Suprapubic skin (tissue), 4 donors: Measurements from ENCODE around the gene CADPS. TPM values are rescaled to one million over a fixed set of nuclear protein-coding genes. Genes with fewer than 3 reads are reported as not detected.

Experiments
- DNase-seq, 2 donors: peaks; one replicate each; pipeline ENCODE4 v3.0.0-alpha.2; 2019; ENCODE audit warnings: low spot score in 2 of 2
- H3K27ac ChIP-seq: fragments of 200-600 bp; sonication (generic); one replicate; pipeline ENCODE4 v1.5.1; 2019
- H3K27me3 ChIP-seq: fragments of 200-600 bp; sonication (generic); one replicate; pipeline ENCODE4 v1.5.1; 2019
- H3K36me3 ChIP-seq: fragments of 200-600 bp; sonication (generic); one replicate; pipeline ENCODE4 v1.5.1; 2019
- H3K4me1 ChIP-seq: fragments of 200-600 bp; sonication (generic); one replicate; pipeline ENCODE4 v1.5.1; 2019
- H3K4me3 ChIP-seq: fragments of 200-600 bp; sonication (generic); one replicate; pipeline ENCODE4 v1.5.1; 2019; ENCODE audit warnings: mild to moderate bottlenecking
- H3K9me3 ChIP-seq: fragments of 200-600 bp; sonication (generic); one replicate; pipeline ENCODE4 v1.5.1; 2019
- EP300 ChIP-seq: sonication (generic); formaldehyde crosslinking; IDR thresholded peaks from one replicate; pipeline ENCODE4 v1.6.1; 2017; ENCODE audit warnings: antibody characterized with exemption
- POLR2A ChIP-seq, 2 donors: fragments of 450-650 bp; IDR thresholded peaks; one replicate each; pipeline ENCODE4 v1.6.1; 2017; ENCODE audit warnings: antibody characterized with exemption in 2 of 2, mild to moderate bottlenecking in 2 of 2, moderate library complexity in 2 of 2
- POLR2AphosphoS5 ChIP-seq, 3 donors: sonication (generic); formaldehyde crosslinking; IDR thresholded peaks; one replicate each; pipeline ENCODE4 v1.6.1; 2017; ENCODE audit warnings: antibody characterized with exemption in 3 of 3
- WGBS: methylation state at CpG from one replicate; pipeline ENCODE4 v1.1.5; 2018; 5-methylcytosine and 5-hydroxymethylcytosine counted together
- total RNA-seq, 4 donors: library from RNA; depleted of rRNA; stranded (reverse); fragments of >200 nt; gene quantifications; one replicate each; pipeline ENCODE4 v1.1.0, GENCODE V29; 2016
- TF ChIP-seq, protein P1 (sequence below), 2 donors: fragments of 200-600 bp in 1 of 2; fragments of 450-650 bp in 1 of 2; sonication (generic) in 1 of 2; IDR thresholded peaks; one replicate each; pipeline ENCODE4 v1.5.1; 2016 to 2019; ENCODE audit warnings: antibody characterized with exemption in 2 of 2, mild to moderate bottlenecking in 1 of 2, moderate library complexity in 1 of 2

CADPS gene
- total RNA-seq, 4 donors from 2014 or later, result 0.57 to 3.8 (median 3.0) TPM

DNA sequence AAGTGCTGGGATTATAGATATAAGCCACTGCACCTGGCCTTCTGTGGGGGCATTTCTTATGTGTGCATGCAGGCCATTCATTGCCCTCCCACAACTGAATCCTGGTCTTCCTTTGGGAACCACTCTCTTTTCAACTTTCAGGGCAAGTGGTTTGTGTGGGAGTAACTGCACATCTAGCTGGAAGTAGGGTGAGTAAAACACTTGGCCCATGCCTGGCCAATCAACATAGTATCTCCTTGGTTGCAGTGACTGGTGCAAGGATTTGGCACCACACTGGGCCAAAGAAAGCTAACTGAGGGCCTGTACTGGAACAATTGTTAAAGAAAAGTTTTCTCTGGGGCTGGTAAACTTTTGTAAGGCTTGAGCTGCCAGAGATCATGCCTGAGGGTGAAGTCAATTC is 312.6 kb downstream of the CADPS start:
- Histone ChIP-seq H3K4me3 (no peak overlapping the region), H3K36me3 (no peaks in the 10 kb centered on the region), H3K9me3 (no peaks in the 10 kb centered on the region), H3K27ac (no peak overlapping the region), H3K27me3 (no peaks in the 10 kb centered on the region), H3K4me1 (no peaks in the 10 kb centered on the region)
- DNase-seq, result no peak
- TF ChIP-seq POLR2A (IDR thresholded peaks at IDR 0.05) (no peak), POLR2AphosphoS5 (IDR thresholded peaks at IDR 0.05) (no peak), EP300 (no peak)
- TF ChIP-seq, protein P1, sequence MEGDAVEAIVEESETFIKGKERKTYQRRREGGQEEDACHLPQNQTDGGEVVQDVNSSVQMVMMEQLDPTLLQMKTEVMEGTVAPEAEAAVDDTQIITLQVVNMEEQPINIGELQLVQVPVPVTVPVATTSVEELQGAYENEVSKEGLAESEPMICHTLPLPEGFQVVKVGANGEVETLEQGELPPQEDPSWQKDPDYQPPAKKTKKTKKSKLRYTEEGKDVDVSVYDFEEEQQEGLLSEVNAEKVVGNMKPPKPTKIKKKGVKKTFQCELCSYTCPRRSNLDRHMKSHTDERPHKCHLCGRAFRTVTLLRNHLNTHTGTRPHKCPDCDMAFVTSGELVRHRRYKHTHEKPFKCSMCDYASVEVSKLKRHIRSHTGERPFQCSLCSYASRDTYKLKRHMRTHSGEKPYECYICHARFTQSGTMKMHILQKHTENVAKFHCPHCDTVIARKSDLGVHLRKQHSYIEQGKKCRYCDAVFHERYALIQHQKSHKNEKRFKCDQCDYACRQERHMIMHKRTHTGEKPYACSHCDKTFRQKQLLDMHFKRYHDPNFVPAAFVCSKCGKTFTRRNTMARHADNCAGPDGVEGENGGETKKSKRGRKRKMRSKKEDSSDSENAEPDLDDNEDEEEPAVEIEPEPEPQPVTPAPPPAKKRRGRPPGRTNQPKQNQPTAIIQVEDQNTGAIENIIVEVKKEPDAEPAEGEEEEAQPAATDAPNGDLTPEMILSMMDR (IDR thresholded peaks at IDR 0.05), result no peak

GRCh38 chr3:62562017-62562416 is 313.2 kb downstream of the CADPS start:
- no peak overlapping the region for H3K4me3 ChIP-seq
- 28% methylated on average over 2 of the region's 2 CpGs for WGBS
- H3K4me1 ChIP-seq, result no peaks in the 10 kb centered on the region
- no peak overlapping the region for H3K27ac ChIP-seq
- TF ChIP-seq POLR2A (IDR thresholded peaks at IDR 0.05), result no peak
- no peak for TF ChIP-seq EP300
- no peak for TF ChIP-seq POLR2AphosphoS5 (IDR thresholded peaks at IDR 0.05)
- TF ChIP-seq, protein P1 (IDR thresholded peaks at IDR 0.05), result no peak
- H3K36me3 ChIP-seq, result no peaks in the 10 kb centered on the region
- no peaks in the 10 kb centered on the region for H3K27me3 ChIP-seq
- H3K9me3 ChIP-seq, result no peaks in the 10 kb centered on the region
- no peak for DNase-seq

- Histone ChIP-seq H3K4me3 (no peak overlapping the region), H3K9me3 (no peaks in the 10 kb centered on the region), H3K36me3 (no peaks in the 10 kb centered on the region), H3K27me3 (no peaks in the 10 kb centered on the region), H3K4me1 (no peaks in the 10 kb centered on the region), H3K27ac (no peak overlapping the region)
- 35% methylated on average over 2 of the region's 2 CpGs for WGBS
- DNase-seq, result no peak
- TF ChIP-seq POLR2AphosphoS5 (IDR thresholded peaks at IDR 0.05), result no peak
- TF ChIP-seq, protein P1 (IDR thresholded peaks at IDR 0.05), result peak in 1 of 2 donors; percentile 24
Measured at GRCh38 chr3:62559831-62560445, 315.3 kb downstream of the CADPS start.

DNA sequence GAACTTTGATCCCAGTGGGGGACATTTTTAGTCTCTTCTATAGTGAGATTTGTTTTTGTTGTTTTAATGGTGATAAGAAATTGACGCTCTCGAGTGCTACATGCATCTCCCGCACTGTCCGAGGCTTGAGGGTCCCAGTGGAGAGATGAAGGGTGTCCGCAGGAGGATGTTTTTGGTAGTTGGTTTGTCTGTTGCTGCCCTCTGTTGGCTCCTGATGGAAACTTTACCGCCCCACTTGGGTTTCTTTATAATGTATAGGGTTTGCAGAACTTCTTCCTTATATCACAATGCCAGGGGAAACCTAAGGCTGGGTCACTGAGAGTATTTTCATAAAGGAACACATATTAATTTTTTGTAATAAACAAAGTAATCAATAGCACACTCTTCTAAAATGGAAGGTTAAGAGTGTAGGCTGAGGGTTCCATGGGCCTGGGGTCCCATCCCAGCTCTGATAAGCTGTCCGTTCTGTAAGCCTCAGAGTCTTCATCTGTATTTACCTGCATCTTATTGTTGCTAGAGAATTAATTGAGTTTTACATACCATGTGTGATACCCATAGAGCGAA is 316.6 kb downstream of the CADPS start:
- Histone ChIP-seq H3K27ac (no peak overlapping the region), H3K27me3 (no peaks in the 10 kb centered on the region), H3K4me3 (no peak overlapping the region), H3K36me3 (no peaks in the 10 kb centered on the region), H3K4me1 (no peaks in the 10 kb centered on the region), H3K9me3 (no peaks in the 10 kb centered on the region)
- 41% methylated on average over 8 of the region's 8 CpGs for WGBS
- TF ChIP-seq, protein P1 (IDR thresholded peaks at IDR 0.05), result peak in 1 of 2 donors; percentile 22
- TF ChIP-seq POLR2A (IDR thresholded peaks at IDR 0.05), result no peak
- no peak for DNase-seq

DNA sequence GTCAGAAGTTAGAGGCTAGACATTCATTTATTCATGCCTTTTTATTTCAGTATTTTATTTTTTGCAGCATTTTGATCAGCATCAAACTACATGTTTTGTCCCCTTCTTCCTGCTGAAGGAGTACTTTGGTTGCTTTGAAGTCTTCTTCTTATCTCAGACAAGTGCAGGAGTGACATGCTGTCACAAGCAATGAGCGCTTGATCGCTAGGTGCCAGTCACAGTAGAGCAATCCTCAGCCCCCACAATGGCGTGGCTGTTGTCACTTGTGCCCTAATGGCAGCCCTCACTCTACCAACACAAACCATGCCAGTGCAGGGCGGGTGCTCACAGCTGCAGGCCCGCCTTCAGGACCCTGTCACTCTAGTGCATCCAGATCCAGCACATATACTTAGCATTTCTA is 317.2 kb downstream of the CADPS start:
- TF ChIP-seq, protein P1 (IDR thresholded peaks at IDR 0.05), result no peak
- TF ChIP-seq POLR2A (IDR thresholded peaks at IDR 0.05) (no peak), EP300 (no peak), POLR2AphosphoS5 (IDR thresholded peaks at IDR 0.05) (no peak)
- H3K9me3 ChIP-seq, result no peaks in the 10 kb centered on the region
- H3K4me1 ChIP-seq, result no peaks in the 10 kb centered on the region
- DNase-seq, result no peak
- WGBS, result 90% methylated on average over 5 of the region's 5 CpGs
- H3K27me3 ChIP-seq, result no peaks in the 10 kb centered on the region
- no peak overlapping the region for H3K27ac ChIP-seq
- no peaks in the 10 kb centered on the region for H3K36me3 ChIP-seq
- no peak overlapping the region for H3K4me3 ChIP-seq
